HEK293 (cell line): ENCODE results near the gene DDX50.

Experiments
- CTCF ChIA-PET: fragments of 350-600 bp; formaldehyde crosslinking; extraction: SDS; loops from one replicate; lab custom pipeline; 2021; ENCODE audit warnings: antibody characterized with exemption; lab: Yijun Ruan, JAX
- POLR2A ChIA-PET: fragments of 300-600 bp; formaldehyde crosslinking; extraction: SDS; loops from one replicate; lab custom pipeline; 2020; ENCODE audit warnings: antibody characterized with exemption, inconsistent platforms; lab: Yijun Ruan, JAX
- H3K27ac ChIP-seq: fragments of 200-500 bp; sonication (Bioruptor generic); 2 replicates; pipeline ENCODE4 v1.5.1; 2014; ENCODE audit warnings: low read depth, low read length, control low read depth, inconsistent platforms; ENCODE audit errors: extremely low read depth
- H3K36me3 ChIP-seq, 2 experiments: fragments of 200-500 bp in 1 of 2; sonication (Bioruptor generic) in 1 of 2; 1 replicate in 1 of 2; 2 replicates in 1 of 2; pipeline ENCODE4 v1.5.1; 2014 to 2017; ENCODE audit warnings: inconsistent platforms in 2 of 2, low read length in 2 of 2; ENCODE audit not compliant: control insufficient read depth in 2 of 2, insufficient read depth in 1 of 2
- H3K4me1 ChIP-seq: fragments of 200-500 bp; sonication (Bioruptor generic); 2 replicates; pipeline ENCODE4 v1.5.1; 2014; ENCODE audit warnings: mild to moderate bottlenecking, low read length, inconsistent platforms; ENCODE audit not compliant: control insufficient read depth, insufficient read depth
- H3K4me3 ChIP-seq: 2 replicates; pipeline ENCODE4 v1.5.1; 2011; ENCODE audit warnings: low read depth, mild to moderate bottlenecking, control low read depth, low read length, moderate library complexity
- H3K9me3 ChIP-seq: fragments of 200-500 bp; sonication (Bioruptor generic); 2 replicates; pipeline ENCODE4 v1.5.1; 2014; ENCODE audit warnings: low read depth, low read length, inconsistent platforms; ENCODE audit not compliant: control insufficient read depth, insufficient read depth
- EGR2 ChIP-seq: fragments of 450-650 bp; formaldehyde crosslinking; IDR thresholded peaks from 2 replicates; pipeline ENCODE4 v1.5.1; 2016; ENCODE audit warnings: low read depth, missing biosample characterization, missing genetic modification characterization
- MZF1 ChIP-seq: fragments of 450-650 bp; formaldehyde crosslinking; IDR thresholded peaks from 2 replicates; pipeline ENCODE4 v1.5.1; 2017; ENCODE audit warnings: missing biosample characterization, missing genetic modification characterization, borderline replicate concordance
- OVOL3 ChIP-seq: fragments of 450-650 bp; formaldehyde crosslinking; IDR thresholded peaks from 2 replicates; pipeline ENCODE4 v1.5.1; 2016; ENCODE audit warnings: missing biosample characterization, missing genetic modification characterization
- PRDM4 ChIP-seq: fragments of 450-650 bp; formaldehyde crosslinking; IDR thresholded peaks from 2 replicates; pipeline ENCODE4 v1.5.1; 2017; ENCODE audit warnings: missing biosample characterization, missing genetic modification characterization
- REST ChIP-seq: fragments of 450-650 bp; formaldehyde crosslinking; IDR thresholded peaks from 2 replicates; pipeline ENCODE4 v1.5.1; 2016; ENCODE audit warnings: missing biosample characterization, missing genetic modification characterization
- WT1 ChIP-seq: fragments of 450-650 bp; formaldehyde crosslinking; IDR thresholded peaks from 2 replicates; pipeline ENCODE4 v1.5.1; 2016; ENCODE audit warnings: missing biosample characterization, missing genetic modification characterization
- ZBTB11 ChIP-seq: fragments of 450-650 bp; formaldehyde crosslinking; conservative IDR thresholded peaks from 2 replicates; pipeline ENCODE4 v1.5.1; 2016; ENCODE audit warnings: low read depth, missing biosample characterization, missing genetic modification characterization
- ZBTB17 ChIP-seq: fragments of 450-650 bp; formaldehyde crosslinking; IDR thresholded peaks from 2 replicates; pipeline ENCODE4 v1.5.1; 2016; ENCODE audit warnings: missing biosample characterization, missing genetic modification characterization
- ZFHX2 ChIP-seq: fragments of 450-650 bp; formaldehyde crosslinking; conservative IDR thresholded peaks from 2 replicates; pipeline ENCODE4 v1.5.1; 2016; ENCODE audit warnings: missing biosample characterization, missing genetic modification characterization
- ZNF121 ChIP-seq: fragments of 450-650 bp; formaldehyde crosslinking; IDR thresholded peaks from 2 replicates; pipeline ENCODE4 v1.5.1; 2016; ENCODE audit warnings: missing biosample characterization, missing genetic modification characterization
- ZNF133 ChIP-seq: fragments of 450-650 bp; formaldehyde crosslinking; IDR thresholded peaks from 2 replicates; pipeline ENCODE4 v1.5.1; 2016; ENCODE audit warnings: missing biosample characterization, missing genetic modification characterization
- ZNF23 ChIP-seq: fragments of 450-650 bp; formaldehyde crosslinking; IDR thresholded peaks from 2 replicates; pipeline ENCODE4 v1.5.1; 2016; ENCODE audit warnings: missing biosample characterization, missing genetic modification characterization, borderline replicate concordance
- ZNF335 ChIP-seq: fragments of 450-650 bp; formaldehyde crosslinking; conservative IDR thresholded peaks from 2 replicates; pipeline ENCODE4 v1.5.1; 2016; ENCODE audit warnings: missing biosample characterization, missing genetic modification characterization
- ZNF366 ChIP-seq: fragments of 450-650 bp; formaldehyde crosslinking; conservative IDR thresholded peaks from 2 replicates; pipeline ENCODE4 v1.5.1; 2016; ENCODE audit warnings: missing biosample characterization, missing genetic modification characterization
- ZNF433 ChIP-seq: fragments of 450-650 bp; formaldehyde crosslinking; IDR thresholded peaks from 2 replicates; pipeline ENCODE4 v1.5.1; 2016; ENCODE audit warnings: missing biosample characterization, missing genetic modification characterization, low read depth
- ZNF707 ChIP-seq: fragments of 450-650 bp; formaldehyde crosslinking; IDR thresholded peaks from 2 replicates; pipeline ENCODE4 v1.5.1; 2016; ENCODE audit warnings: missing biosample characterization, missing genetic modification characterization

DDX50 gene

GRCh38 chr10:68988530-68989316, 87.6 kb downstream of the DDX50 start, which contains the start of gene KIFBP (continued):
- peak; percentile 18; the same call in 1 of the 2 replicates for TF ChIP-seq ZBTB11 (tag by site-specific recombination)
- TF ChIP-seq, all 188 proteins: peak for 62

GRCh38 chr10:68989317-68989990, 88.3 kb downstream of the DDX50 start:
- peaks cover 13% of the 10 kb centered on the region; the same call in 1 of the 2 replicates for H3K4me1 ChIP-seq
- POLR2A ChIA-PET, result no interaction called here
- H3K27ac ChIP-seq, result peak overlapping the region; percentile 84
- H3K36me3 ChIP-seq, result peaks cover 10 to 21% of the 10 kb centered on the region in 2 experiments
- H3K9me3 ChIP-seq, result no peaks in the 10 kb centered on the region
- TF ChIP-seq OVOL3 (tag by site-specific recombination) (no peak), PRDM4 (no peak), ZNF707 (tag by site-specific recombination) (0 out of 2 replicates have a peak, but pooled peaks have one; percentile 2), ZFHX2 (tag by site-specific recombination) (peak; percentile 48), ZNF23 (no peak), ZNF335 (tag by site-specific recombination) (0 out of 2 replicates have a peak, but pooled peaks have one; percentile 18), ZNF121 (tag by site-specific recombination) (peak; percentile 99), EGR2 (tag by site-specific recombination) (0 out of 2 replicates have a peak, but pooled peaks have one; percentile 11), ZNF433 (tag by site-specific recombination) (no peak), ZNF133 (tag by site-specific recombination) (no peak)
- TF ChIP-seq, all 188 proteins: peak for 5
- H3K4me3 ChIP-seq, result peak overlapping the region; percentile 76
- CTCF ChIA-PET, result interaction anchor here (0.5 to 1.0 kb wide), 4 partner anchors 79 to 642 kb away, joined by 3 read pairs; no protein-coding TSS in a partner anchor

GRCh38 chr10:68992636-68993440, 91.7 kb downstream of the DDX50 start:
- ChIA-PET CTCF (interaction anchor here (1.2 kb wide), 1 partner anchor 12 kb away, joined by 5 read pairs; no protein-coding TSS in a partner anchor), POLR2A (interaction anchor here (0.6 kb wide), 1 partner anchor 16 kb away, joined by 3 read pairs; no protein-coding TSS in a partner anchor)
- H3K36me3 ChIP-seq, result peaks cover 8 to 11% of the 10 kb centered on the region in 2 experiments
- H3K4me3 ChIP-seq, result no peak overlapping the region
- no peak overlapping the region; the same call in 1 of the 2 replicates for H3K27ac ChIP-seq
- peaks cover 13% of the 10 kb centered on the region; the same call in 1 of the 2 replicates for H3K4me1 ChIP-seq
- H3K9me3 ChIP-seq, result no peaks in the 10 kb centered on the region
- TF ChIP-seq ZNF366 (tag by site-specific recombination), result no peak
- 0 out of 2 replicates have a peak, but pooled peaks have one; percentile 47 for TF ChIP-seq ZBTB17
- no peak for TF ChIP-seq REST (tag by site-specific recombination)
- TF ChIP-seq MZF1, result no peak
- 0 out of 2 replicates have a peak, but pooled peaks have one; percentile 24 for TF ChIP-seq WT1 (tag by site-specific recombination)
